HuH-7.5 (cell line): ENCODE measurements around the gene OR2D2.
"Not testable (repeated sequence)": the region's sequence is repeated elsewhere in the genome, so short reads cannot be mapped to it uniquely, and the experiment has no call there.

Experiments used
- DNase-seq: peaks from one replicate; pipeline ENCODE4 v3.0.0; 2011; ENCODE audit warnings: low spot score

Gene OR2D2

DNA sequence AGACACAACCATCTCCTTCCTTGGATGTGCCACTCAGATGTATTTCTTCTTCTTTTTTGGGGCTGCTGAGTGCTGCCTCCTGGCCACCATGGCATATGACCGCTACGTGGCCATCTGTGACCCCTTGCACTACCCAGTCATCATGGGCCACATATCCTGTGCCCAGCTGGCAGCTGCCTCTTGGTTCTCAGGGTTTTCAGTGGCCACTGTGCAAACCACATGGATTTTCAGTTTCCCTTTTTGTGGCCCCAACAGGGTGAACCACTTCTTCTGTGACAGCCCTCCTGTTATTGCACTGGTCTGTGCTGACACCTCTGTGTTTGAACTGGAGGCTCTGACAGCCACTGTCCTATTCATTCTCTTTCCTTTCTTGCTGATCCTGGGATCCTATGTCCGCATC, 15.4 kb downstream of the OR2D2 start:
- no peak for DNase-seq

DNA sequence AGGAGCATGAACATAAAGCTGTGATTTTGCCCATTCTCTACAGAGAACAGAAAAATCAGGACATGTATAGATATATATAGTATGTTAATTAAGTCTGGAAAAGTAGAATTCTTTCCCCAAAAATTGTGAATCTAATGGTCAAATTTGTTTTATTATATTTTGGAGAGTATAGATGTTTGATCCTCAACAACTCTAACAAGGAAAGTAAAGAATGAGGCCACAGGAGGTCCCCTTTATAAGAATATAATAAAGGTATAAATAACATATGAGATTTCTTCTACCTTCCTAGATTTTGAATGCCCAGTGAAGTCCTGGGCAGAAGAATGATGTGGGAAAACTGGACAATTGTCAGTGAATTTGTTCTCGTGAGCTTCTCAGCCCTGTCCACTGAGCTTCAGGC, 16.0 kb downstream of the OR2D2 start, which contains the start of gene OR10A4:
Gene OR10A4, plus strand, starts transcription at position 301 of the 400 bp plus-strand sequence. Its CDS starts 23 bp downstream, at position 324.
- no peak for DNase-seq

DNA sequence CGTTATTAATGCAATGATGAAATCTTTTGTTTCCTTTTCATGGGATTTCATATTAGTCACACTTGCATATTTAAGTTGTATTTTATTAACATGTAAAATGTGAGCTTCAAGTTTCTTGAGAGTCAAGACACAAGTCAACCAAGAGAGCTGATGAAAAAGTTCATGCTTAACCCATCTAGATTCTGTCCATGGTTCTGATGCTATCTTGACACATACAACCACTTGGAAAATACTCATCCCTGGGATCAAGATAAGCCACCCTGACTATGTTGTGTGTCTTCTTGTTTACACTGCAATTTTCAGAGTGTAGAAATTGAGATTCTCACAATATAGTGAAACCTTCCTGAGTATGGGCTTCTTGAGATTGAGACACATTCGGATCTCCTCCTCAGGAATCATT, 16.5 kb downstream of the OR2D2 start:
- DNase-seq: no peak

DNA sequence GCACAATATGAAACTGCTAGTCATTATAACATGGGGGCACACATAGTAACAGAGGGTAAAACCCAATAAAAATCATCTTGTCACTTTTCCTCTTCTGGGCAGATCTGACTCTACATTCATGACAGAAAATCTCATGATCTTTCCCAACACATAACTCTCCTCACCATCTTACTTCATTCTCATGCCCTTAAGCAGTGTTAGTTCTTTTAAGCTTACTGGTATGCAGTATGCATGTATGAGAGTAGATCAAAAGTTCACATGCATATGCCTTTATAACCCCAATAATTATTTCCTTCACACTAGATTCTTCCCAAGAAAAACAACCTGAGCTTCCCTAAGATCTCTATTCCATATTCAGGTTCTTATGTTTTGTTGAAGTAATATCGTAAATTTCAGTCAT, 21.0 kb downstream of the OR2D2 start:
- DNase-seq: no peak

DNA sequence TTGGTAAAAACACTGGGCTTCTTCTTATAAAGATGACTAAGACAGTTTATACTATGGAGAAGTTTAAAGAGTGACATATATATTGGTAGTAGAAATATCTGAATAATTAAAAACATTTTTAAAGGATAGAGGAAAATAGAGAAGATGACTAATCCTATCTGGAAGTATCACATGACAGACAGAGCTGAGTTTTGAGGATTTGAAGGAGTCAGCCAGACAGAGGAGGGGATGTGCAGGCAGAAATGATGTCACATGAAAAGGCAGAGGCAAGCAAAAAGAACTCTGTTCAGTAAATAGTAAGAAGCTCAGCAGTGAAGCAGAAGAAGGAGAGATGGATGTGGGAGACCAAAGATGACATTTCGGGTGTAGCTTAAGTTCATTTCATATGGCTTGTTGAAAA, 27.9 kb downstream of the OR2D2 start:
- no peak for DNase-seq

DNA sequence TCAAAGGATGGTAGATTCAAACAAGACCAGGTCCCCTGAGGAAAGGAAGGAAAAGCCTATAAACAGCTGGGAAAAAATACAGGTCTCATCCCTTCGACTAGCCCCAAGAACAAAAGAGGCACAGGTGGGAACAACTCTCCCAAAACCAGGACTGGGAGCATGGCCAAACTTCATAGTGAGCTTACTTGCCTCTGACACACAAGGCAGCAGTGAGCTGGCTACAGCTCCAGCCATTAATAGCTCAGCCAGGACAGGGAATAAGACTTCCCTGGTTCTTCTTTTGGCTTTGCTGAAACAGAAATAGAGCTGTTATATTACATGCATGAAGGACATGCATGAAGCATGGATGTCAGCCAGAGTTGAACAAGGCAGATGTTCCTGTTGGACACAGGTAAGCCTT, 29.3 kb downstream of the OR2D2 start, which contains the start of gene OR10A2:
Gene OR10A2, plus strand, starts transcription at position 97 of the 400 bp plus-strand sequence. CDS start 6,698 bp downstream, outside the sequence.
- no peak for DNase-seq

DNA sequence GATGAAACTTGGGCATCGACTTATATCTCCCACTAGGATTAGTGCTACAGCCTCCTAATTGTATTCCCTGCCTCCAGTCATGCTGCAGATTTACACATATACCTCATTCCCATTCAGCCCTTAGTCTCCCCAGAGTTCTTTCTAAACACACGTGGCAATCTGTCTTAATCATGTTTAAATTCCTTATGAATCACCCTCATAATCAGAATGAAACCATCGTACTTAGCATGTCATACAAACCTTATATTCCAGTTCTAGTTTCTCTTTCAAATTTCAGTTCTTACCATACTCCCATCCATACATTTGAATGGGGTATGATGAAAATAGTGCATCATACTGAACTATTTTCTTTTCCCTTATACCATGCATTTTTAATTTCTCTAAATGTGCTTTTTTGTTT, 35.4 kb downstream of the OR2D2 start:
- no peak for DNase-seq

DNA sequence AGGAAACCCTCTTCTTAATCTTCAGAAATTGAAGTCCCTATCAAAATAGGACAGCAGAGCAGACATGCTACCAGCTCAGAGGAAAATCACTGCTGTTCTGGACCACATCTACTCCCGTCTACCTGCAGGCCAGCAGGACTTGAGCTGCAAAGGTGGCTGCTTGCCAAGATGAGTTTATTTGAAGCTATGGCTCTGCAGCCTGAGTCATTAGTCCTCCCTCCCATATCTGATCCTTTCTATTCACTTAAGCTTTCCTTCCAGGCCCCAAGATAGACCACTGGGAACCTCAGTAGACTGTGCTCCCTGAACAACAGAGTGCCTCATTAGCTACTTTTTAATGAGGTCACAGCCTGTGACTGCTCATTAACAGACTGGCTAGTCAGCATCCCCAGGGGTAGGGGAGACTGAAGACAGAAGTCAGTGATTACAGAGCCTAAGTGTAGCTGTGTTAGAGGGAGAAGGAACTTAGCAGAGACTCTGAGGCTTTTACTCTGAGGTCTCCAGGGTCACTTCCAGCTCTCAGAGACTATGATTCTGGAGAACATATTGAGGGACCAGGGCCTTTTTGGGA, 36.2 kb downstream of the OR2D2 start:
- no peak for DNase-seq

DNA sequence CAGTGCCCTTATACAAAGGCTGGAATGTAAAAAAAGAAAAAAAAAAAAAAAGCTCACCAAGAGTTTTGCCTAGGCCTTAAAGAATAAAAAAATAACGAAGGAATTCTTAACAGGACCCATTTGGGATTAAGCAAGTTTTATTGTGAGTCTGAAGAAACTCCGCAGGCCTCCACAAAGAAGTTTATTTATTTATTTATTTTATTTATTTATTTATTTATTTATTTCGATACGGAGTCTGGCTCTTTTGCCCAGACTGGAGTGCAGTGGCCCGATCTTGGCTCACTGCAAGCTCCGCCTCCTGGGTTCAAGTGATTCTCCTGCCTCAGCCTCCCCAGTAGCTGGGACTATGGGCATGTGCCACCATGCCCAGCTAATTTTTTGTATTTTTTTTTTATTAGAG, 37.5 kb downstream of the OR2D2 start:
- not testable (repeated sequence) for DNase-seq

DNA sequence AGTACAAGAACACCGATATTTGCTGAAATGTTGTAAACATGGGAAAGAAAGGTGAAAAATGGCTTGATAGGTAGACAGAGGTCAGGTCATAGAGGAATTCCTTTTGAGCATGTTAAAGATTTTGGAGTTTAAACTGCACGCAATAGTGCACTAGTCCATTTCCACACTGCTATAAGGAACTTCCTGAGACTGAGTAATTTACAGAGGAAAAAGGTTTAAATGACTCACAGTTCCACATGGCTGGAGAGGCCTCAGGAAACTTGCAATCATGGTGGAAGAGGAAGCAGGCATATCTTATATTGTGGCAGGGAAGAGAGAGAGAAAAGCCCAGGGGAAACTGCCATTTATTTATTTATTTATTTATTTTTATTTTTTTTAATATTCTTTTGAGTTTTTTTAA, 41.8 kb downstream of the OR2D2 start:
- no peak for DNase-seq

DNA sequence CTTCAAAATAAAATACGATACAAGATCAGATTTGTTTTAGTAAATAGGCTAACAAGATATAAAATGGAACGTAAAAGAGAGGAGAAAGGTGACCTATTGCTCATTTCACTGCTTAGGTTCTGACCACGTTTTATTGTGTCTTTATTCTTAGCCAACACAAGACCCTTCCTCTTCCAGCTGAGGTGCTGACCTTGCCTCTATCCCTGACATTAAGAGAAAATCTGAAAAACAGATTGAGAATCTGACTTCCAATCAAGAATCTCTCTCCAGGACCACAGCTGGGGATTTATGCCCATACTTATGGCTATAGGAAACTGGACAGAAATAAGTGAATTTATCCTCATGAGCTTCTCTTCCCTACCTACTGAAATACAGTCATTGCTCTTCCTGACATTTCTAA, 46.9 kb downstream of the OR2D2 start, which contains the start of gene OR10A5:
Gene OR10A5, plus strand, starts transcription at position 301 of the 400 bp plus-strand sequence. Its CDS starts 0 bp downstream, at position 301.
- no peak for DNase-seq

DNA sequence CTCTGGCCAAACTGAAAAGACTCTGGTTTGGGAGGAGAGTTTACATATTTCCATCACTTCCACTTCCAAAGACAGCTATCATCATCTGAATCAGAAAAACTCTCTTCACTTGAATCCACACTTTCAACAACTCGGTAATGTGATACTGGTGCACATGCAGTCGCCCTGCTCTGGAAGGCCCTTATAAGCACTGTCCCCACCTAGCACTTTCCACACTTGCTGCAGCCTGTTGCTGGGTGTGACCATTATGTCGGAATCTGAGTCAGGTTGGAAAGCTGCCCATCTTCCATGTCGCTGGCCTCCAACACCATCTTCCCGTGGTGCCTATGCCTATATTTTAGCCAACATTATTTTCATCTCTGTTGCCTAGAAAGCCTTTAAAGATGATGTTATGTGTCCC, 47.9 kb downstream of the OR2D2 start:
- no peak for DNase-seq

DNA sequence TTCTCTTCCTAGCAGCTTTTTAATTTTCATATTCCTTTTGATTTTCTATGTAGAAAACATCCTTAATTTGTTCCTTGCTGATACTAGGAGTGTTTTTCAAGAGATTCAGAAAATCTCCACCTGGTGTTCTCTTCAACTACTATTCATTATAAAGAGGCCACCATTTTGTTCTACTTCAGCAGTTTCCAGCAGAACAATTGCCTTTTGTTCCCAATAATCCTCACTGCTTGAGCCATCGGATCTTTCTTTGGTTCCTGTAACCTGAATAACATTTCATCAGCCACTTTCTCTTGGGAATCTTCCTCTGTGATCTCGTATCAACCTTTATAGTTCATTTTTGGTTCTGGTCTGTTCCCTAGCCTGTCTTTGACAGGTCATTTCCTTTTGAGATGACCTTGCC, 48.6 kb downstream of the OR2D2 start:
- no peak for DNase-seq

DNA sequence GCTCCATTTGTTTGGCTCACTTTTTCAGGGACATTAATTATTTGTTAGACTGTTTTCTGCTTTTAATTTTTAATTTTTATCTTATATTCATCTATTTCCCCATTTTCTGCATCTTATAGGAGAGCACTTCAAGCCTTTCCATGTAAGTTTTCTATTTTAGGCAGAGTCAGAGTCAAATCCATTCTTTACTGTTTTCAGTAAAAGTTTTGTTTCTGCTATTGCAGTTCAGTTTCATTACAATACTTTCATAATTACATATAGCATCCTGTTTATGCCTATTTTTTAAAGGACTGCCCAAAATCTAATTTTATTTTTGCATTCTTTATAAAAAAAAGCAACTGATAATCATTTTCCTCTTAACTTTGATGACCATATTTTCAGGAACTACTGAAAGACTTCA, 50.6 kb downstream of the OR2D2 start:
- DNase-seq: no peak
